Motor neuron (in vitro differentiated cells): ENCODE results near the gene KCNIP3. TPM values are rescaled to one million over a fixed set of nuclear protein-coding genes. Genes with fewer than 3 reads are reported as not detected.

Experiments used
- ATAC-seq, 8 experiments: fragments of 200-7000 bp; cut with Tn5 transposase; replicated peaks in 6 of 8; 2 replicates each; pipeline ENCODE4 v1.8.0; 2021; ENCODE audit warnings: mild to moderate bottlenecking in 8 of 8, moderate library complexity in 8 of 8
- H3K27ac ChIP-seq, 2 donors: fragments of 250-450 bp; sonication (Bioruptor Pico); 2 replicates each; pipeline ENCODE4 v1.9.0; 2021; ENCODE audit warnings: antibody characterized with exemption in 2 of 2, mild to moderate bottlenecking in 2 of 2, moderate library complexity in 1 of 2
- H3K4me1 ChIP-seq, 2 donors: fragments of 250-450 bp; sonication (Bioruptor Pico); replicated peaks in 1 of 2; 2 replicates each; pipeline ENCODE4 v1.6.1; 2021; ENCODE audit warnings: antibody characterized with exemption in 2 of 2, mild to moderate bottlenecking in 2 of 2, moderate library complexity in 1 of 2
- H3K4me3 ChIP-seq, 5 donors: fragments of 250-450 bp; sonication (Bioruptor Pico); 2 replicates each; pipeline ENCODE4 v1.9.0; 2021; ENCODE audit warnings: antibody characterized with exemption in 5 of 5, mild to moderate bottlenecking in 5 of 5, moderate library complexity in 4 of 5
- WGBS, 10 experiments: fragments of 450-650 bp; shearing (Covaris generic); methylation state at CpG; one replicate each; pipeline ENCODE4 v1.0.0; 2022; 5-methylcytosine and 5-hydroxymethylcytosine counted together
- in situ Hi-C, 9 experiments: fragments of 400-800 bp; cut with MboI; loops; one replicate each; pipeline ENCODE4 v1.15.0; 2021; ENCODE audit warnings: low sequenced_read_pairs in 9 of 9, low pct_unique_long_range_greater_than_20kb in 2 of 9; ENCODE audit not compliant: unreplicated experiment in 9 of 9
- total RNA-seq, 8 experiments: library from RNA; unstranded; fragments of 300-600 nt; gene quantifications; 2 replicates each; pipeline versions ENCODE4 v1.2.3 to v1.2.4, GENCODE V29; 2022

Gene KCNIP3
- total RNA-seq, result 1 to 10 TPM in 7 of 8 experiments, under 1 TPM in 1; 0.51 to 5.3 (median 1.8) TPM

DNA sequence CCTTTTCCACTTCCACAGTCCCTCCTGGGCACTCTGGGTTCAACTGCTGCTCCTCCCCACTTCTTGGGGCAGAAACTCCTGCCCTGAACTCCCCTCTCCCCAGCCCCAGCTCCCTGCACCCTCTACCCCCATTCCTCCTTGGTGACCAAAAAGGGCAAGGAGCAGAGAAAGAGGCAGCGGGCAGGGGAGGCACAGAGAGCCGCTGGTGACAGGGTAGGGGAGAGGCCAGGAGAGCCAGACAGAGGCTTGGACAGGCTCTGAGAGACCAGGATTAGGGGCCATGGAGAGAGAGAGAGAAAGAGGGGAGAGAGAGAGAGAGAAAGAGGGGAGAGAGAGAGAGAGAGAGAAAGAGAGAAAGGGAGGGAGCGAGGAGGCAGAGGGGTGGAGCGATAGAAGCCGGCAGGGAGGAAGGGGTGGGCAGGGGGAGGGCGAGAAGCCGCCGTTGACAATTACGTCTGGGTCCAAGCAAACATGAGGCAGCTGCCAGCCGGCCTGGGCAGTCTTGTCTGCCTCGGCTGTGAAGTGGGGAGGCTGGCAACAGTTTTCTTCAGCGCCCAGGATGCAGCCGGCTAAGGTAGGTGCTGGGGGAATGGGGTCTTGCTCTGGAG, at the start of gene KCNIP3:
Gene KCNIP3, plus strand, starts transcription at position 468 of the 608 bp plus-strand sequence. Its CDS starts 92 bp downstream, at position 560.
- ATAC-seq, result peak in 6 of 8 experiments; percentile 58 to 65 (median 62)
- in situ Hi-C loops, result no loop called here
- Histone ChIP-seq H3K4me1 (peaks cover 16 to 36% of the 10 kb centered on the region in 2 donors), H3K27ac (no peak within 1 kb of the TSS), H3K4me3 (no peak within 1 kb of the TSS)
- WGBS, 10 experiments, result 0% methylated on average over 2 of the region's 13 CpGs; no CpG with 5 or more reads in 9 of the 10 experiments

- H3K4me3 ChIP-seq, result no peak overlapping the region
- in situ Hi-C loops, result no loop called here
- no peak for ATAC-seq
- WGBS, 10 experiments, result 0 to 71% (median 65%) methylated on average over 1 to 2 of the region's 2 CpGs; no CpG with 5 or more reads in 6 of the 10 experiments
- H3K27ac ChIP-seq, result no peak overlapping the region
- H3K4me1 ChIP-seq, result no peaks in the 10 kb centered on the region
These were observed 38.9 kb upstream of the KCNIP3 start for GRCh38 chr2:95258271-95258670.

- no peak overlapping the region for H3K27ac ChIP-seq
- WGBS, 10 experiments, result 4 to 100% (median 59%) methylated on average over 1 to 6 of the region's 8 CpGs; no CpG with 5 or more reads in 1 of the 10 experiments
- in situ Hi-C loops, result no loop called here
These were observed 36.8 kb upstream of the KCNIP3 start for GRCh38 chr2:95260028-95261023.

GRCh38 chr2:95261602-95262001, 35.5 kb upstream of the KCNIP3 start:
- Histone ChIP-seq H3K27ac (no peak overlapping the region), H3K4me3 (no peak overlapping the region), H3K4me1 (no peaks in the 10 kb centered on the region)
- WGBS, 10 experiments, result 40 to 80% (median 50%) methylated on average over 1 to 4 of the region's 6 CpGs; no CpG with 5 or more reads in 4 of the 10 experiments
- in situ Hi-C loops, result no loop called here
- ATAC-seq, result no peak

More at GRCh38 chr2:95260028-95261023, 36.8 kb upstream of the KCNIP3 start:
- H3K4me3 ChIP-seq, result no peak overlapping the region
- no peaks in the 10 kb centered on the region for H3K4me1 ChIP-seq
- peak in 2 of 8 experiments; percentile 89 to 94 for ATAC-seq

DNA sequence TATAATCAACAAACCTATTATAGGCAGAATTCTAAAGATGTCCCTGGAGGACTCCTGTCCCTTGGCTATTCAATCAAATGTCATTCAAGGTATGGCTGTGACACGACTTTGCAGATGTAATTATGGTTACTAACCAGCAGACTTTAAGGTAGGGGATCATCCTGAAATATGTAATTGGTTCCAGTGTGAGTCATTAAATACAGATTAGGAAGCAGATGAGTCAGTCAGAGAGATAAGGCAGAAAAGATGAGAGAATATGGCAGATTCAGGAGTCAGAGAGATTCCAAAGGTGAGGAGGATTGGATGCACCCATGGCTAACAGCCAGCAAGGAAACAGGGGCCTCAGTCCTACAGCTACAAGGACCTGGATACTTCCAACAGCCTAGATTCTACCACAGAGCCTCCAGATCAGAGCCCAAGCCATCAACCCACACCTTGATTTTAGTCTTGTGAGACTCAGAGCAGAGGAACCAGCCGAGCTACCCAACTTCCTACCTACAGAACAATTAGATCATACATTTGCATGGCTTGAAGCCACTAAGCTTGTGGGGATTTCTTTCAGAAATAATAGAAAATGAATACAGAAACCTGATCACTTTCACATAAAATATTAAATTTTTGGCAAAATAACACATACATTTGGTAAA, 34.1 kb upstream of the KCNIP3 start:
- in situ Hi-C loops, result no loop called here
- WGBS, 10 experiments, result 0 to 86% (median 53%) methylated on average over 1 to 2 of the region's 2 CpGs; no CpG with 5 or more reads in 2 of the 10 experiments
- ATAC-seq, result no peak
- Histone ChIP-seq H3K4me3 (no peak overlapping the region), H3K27ac (no peak overlapping the region), H3K4me1 (no peaks in the 10 kb centered on the region)

DNA sequence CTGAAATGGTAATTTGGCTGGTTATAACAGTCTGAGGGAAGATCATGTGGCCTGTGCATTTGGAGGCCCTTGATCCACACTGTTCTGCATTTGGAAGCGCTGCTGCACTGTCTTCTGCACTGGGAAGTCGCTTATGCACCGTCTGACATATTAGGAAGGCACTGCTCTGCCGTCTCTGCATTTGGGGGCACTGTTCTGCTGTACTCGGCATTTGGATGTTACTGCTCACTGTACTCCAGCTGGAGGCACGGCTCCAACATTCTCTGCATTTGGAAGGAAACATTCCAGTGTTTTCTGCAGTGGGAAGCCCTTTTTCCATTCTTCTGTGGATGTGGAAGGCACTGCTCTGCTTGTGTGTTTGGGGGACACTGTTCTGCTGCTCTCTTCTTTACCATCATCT, 32.5 kb upstream of the KCNIP3 start:
- 13 to 72% (median 45%) methylated on average over 1 to 6 of the region's 6 CpGs; no CpG with 5 or more reads in 2 of the 10 experiments for WGBS, 10 experiments
- Histone ChIP-seq H3K4me3 (no peak overlapping the region), H3K27ac (no peak overlapping the region), H3K4me1 (no peaks in the 10 kb centered on the region)
- in situ Hi-C loops, result no loop called here
- ATAC-seq, result peak in 3 of 8 experiments; percentile 50 to 59 (median 56)

GRCh38 chr2:95265182-95265581, 32.0 kb upstream of the KCNIP3 start:
- Histone ChIP-seq H3K4me1 (no peaks in the 10 kb centered on the region), H3K27ac (no peak overlapping the region), H3K4me3 (no peak overlapping the region)
- no peak for ATAC-seq
- WGBS, 10 experiments, result 14 to 100% (median 93%) methylated on average over 1 to 3 of the region's 4 CpGs; no CpG with 5 or more reads in 5 of the 10 experiments
- in situ Hi-C loops, result no loop called here

- in situ Hi-C loops, result no loop called here
These were observed 30.2 kb upstream of the KCNIP3 start for GRCh38 chr2:95266781-95267430.

GRCh38 chr2:95267458-95268210, 29.5 kb upstream of the KCNIP3 start:
- no peak overlapping the region for H3K4me3 ChIP-seq
- no peak for ATAC-seq
- in situ Hi-C loops, result no loop called here
- no peak overlapping the region for H3K27ac ChIP-seq
- WGBS, 10 experiments, result 29 to 83% (median 60%) methylated on average over 1 to 4 of the region's 11 CpGs; no CpG with 5 or more reads in 5 of the 10 experiments
- no peaks in the 10 kb centered on the region for H3K4me1 ChIP-seq

More at GRCh38 chr2:95266781-95267430, 30.2 kb upstream of the KCNIP3 start:
- 18 to 95% (median 47%) methylated on average over 2 to 3 of the region's 10 CpGs; no CpG with 5 or more reads in 6 of the 10 experiments for WGBS, 10 experiments
- Histone ChIP-seq H3K4me1 (no peaks in the 10 kb centered on the region), H3K4me3 (no peak overlapping the region), H3K27ac (no peak overlapping the region)
- ATAC-seq, result no peak

DNA sequence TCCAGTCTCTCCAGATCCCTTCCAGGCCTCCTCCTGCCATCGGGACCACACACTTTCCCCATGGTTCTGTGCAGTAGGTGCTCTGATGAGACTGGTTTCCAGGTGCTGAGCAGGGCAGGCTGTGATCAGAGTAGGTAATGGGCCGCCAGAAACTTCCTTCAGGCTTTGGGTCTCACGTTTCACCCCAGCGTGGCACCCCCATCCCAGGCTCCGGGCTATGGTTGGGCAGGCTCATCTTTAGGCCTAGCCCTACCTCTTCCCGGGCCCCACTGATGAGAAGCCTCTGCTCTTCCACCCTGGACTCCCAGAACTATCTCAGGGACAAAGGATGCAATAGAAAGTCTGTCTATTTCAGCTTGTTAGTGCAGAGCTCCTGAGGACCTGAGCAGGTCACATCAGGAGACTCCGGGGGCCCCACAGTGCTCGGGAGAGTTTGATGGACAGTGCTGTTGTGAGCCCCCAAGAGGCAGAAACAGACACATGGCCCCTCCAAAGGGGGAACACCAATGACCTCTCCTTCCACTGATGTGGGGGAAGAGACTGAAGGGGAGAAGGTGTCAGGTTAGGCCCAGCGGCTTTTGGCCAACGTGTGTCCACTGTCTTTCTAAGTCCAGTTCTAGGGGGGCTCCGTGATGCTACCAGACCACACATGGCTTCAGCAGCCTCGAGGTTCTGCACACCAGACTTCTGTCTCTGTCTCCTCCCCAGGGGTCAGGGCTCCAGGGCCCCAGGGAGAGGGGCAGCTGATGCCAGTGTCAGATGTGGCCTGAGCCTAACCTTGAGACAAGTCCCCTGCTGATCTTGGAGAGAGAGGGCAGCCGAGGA, 28.7 kb upstream of the KCNIP3 start:
- ATAC-seq, result no peak
- no peak overlapping the region for H3K4me3 ChIP-seq
- H3K4me1 ChIP-seq, result no peaks in the 10 kb centered on the region
- 33 to 97% (median 93%) methylated on average over 1 to 7 of the region's 13 CpGs; no CpG with 5 or more reads in 4 of the 10 experiments for WGBS, 10 experiments
- in situ Hi-C loops, result no loop called here
- no peak overlapping the region for H3K27ac ChIP-seq

- WGBS, 10 experiments, result 75 to 100% (median 89%) methylated on average over 1 to 6 of the region's 10 CpGs; no CpG with 5 or more reads in 3 of the 10 experiments
- Histone ChIP-seq H3K27ac (no peak overlapping the region), H3K4me1 (no peaks in the 10 kb centered on the region), H3K4me3 (no peak overlapping the region)
- in situ Hi-C loops, result no loop called here
- ATAC-seq, result no peak
These were observed 28.0 kb upstream of the KCNIP3 start for GRCh38 chr2:95269036-95269680.
